ENCODE results near the gene TSPAN6.

The TSPAN6 gene

GRCh38 chrX:100647739-100648138 is 11.1 kb upstream of the TSPAN6 start:
- no peak for DNase-seq (ENCODE audit: low read depth, low spot score)

GRCh38 chrX:100647095-100647494 is 10.5 kb upstream of the TSPAN6 start:
- no peak for DNase-seq (ENCODE audit: low read depth, low spot score)

DNA sequence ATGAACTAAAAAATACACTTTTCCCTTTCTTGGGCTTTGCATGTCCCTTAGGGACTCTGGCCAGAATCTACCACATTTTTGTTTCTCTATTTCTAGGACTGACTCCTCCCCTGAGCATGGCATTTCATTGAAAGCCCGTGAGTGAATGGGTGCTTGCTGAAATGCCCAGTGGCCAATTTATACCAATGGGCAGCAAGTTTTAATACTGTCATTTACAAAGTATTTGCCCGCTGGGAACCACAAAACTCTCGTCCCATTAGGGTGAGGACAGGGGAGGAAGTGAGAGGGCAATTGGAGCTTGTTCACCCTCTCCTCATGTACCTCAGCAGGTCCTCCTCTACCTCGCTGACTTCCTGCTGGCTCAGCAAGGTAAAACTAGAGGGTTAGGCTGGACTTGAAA is 8.5 kb upstream of the TSPAN6 start:
- no peak for DNase-seq (ENCODE audit: low read depth, low spot score)

DNA sequence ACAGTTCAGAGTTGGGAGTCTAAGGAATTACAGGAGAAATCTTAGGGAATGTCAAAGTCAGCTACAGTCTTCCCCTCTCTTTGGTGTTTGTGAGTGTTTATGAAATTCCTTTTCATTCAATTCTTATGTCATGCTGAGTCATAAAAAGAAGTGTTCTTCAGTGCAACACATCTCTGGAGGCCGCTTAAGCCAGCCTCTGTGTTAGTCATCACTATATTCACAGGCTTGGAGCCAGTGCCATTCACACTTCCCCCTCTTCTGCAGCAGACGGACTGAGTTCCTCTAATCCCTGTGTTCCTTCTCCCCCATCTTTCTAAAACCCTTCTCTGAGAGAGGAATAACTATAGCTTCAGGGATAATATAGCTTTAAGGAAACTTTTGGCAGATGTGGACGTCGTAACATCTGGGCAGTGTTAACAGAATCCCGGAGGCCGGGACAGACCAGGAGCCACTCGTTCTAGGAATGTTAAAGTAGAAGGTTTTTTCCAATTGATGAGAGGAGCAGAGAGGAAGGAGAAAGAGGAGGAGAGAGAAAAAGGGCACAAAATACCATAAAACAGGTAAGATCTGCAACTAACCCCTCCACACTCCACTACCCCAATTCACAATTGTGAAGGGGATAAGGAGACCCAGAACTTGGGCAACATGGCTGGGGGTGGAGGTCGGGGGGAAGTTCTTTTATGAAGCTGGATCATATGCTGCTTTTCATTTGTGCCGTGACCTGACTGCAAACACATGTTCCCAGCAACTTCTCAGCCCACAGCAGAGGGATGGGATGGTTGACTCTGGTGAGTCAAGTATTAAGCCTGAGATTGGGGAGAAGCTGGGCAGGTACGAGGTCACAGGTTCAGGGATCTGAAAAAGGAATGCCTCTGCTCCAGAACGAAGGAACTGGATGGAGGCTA is 7.6 kb upstream of the TSPAN6 start, which contains the start of gene SRPX2:
Gene SRPX2, plus strand, starts transcription at position 244 of the 905 bp plus-strand sequence. CDS start 2,124 bp downstream, outside the sequence.
- DNase-seq (ENCODE audit: low read depth, low spot score), result no peak

DNA sequence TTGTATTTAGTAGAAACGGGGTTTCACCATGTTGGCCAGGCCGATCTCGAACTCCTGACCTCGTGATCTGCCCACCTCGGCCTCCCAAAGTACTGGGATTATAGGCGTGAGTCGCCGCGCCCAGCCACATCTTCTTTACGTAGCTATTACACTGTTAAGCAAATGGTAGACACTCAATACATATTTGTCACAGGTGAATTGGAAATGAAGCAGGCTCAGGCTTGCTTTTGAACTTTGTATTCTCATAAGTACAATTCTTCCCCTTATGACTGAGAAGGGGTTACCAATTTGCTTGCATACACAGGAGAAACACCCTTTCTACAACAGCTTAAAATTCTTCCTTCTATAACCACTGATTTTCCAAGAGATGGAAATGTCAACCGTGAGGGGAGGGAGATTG is 6.6 kb upstream of the TSPAN6 start:
- DNase-seq (ENCODE audit: low read depth, low spot score), result no peak

- no peak for DNase-seq (ENCODE audit: low read depth, low spot score)
Measured at GRCh38 chrX:100642290-100642689, 5.7 kb upstream of the TSPAN6 start.

GRCh38 chrX:100635989-100636320 is 651 bp downstream of the TSPAN6 start:
- DNase-seq (ENCODE audit: low read depth, low spot score), result no peak

- DNase-seq (ENCODE audit: low read depth, low spot score), result no peak
Measured at GRCh38 chrX:100635040-100635439, 1.6 kb downstream of the TSPAN6 start.

DNA sequence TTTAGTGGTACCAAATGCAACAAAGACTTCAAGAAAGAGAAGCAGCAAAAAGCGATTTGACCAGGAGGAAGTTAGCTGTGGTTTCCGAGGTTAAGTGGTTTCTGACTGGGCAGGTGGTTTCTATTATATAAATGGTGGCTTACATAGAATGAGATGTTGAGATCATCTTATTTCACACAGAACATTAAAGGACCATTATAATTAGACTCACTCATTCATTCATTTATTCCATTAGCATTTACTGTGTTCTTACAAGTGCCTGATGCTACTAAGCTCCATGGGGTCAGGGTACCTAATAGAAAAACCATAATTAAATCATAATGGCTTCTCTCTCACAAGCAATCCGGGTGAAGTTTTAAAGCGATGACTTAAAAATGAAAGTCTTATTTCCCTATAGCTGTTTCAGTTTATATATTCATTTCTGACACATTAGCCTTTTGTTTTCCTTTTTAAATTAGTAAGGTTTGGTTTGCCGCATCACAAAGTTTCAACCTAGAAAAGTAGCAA is 10.6 kb downstream of the TSPAN6 start:
- DNase-seq (ENCODE audit: low read depth, low spot score), result no peak

GRCh38 chrX:100623001-100623400 is 13.6 kb downstream of the TSPAN6 start:
- DNase-seq (ENCODE audit: low read depth, low spot score), result no peak

DNA sequence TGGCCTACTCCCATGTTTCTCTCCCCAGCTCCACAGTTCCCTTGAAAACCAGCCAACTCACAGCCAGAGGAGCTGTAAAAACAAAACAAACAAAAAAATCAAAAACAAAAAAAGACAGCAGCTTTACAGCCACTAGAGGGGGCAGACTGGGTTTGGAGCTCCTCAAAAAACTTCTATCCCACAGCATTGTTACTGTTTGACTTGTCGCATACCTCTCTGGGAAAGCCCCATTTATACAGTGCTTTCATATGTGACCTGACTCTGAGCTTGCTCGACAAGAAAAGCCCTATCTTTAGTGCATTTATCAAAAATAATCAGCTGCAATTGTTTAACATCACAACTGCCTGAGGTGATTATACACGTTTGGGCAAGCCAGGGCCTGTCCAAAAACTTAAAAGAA is 21.6 kb downstream of the TSPAN6 start:
- DNase-seq (ENCODE audit: low read depth, low spot score), result no peak

DNA sequence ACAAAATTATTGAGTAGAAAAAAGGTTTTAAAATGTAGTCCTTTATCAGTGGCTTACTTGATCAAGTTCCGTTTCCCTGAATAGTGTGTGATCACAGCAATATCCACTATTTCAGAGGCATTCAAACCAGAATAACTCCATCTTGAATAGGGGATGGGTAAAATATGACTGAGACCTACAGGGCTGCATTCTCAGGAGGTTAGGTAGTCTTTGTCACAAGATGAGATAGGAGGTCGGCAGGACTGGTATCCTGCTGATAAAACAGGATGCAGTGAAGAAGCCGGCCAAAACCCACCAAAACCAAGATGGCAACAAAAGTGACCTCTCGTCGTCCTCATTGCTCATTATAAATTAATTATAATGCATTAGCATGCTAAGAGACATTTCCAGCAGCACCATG is 24.7 kb downstream of the TSPAN6 start:
- no peak for DNase-seq (ENCODE audit: low read depth, low spot score)

DNA sequence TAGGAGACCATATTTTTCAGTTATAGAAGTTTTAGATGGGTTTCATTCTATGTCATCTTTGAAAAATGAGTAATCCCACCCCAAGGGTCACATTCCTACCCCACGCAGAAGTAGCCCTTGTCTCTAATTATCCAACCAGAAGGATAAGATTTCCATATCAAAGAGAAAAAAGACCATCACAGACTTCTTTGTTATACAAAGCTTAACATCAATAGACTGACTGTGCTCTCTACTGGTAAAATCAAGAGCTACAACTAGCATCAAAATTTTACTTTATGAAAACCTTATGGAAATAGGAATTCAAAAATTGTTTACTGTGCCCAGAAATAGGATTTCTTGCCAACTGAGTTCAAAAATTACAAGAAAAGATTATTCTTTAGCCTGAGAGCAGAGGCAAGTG is 27.0 kb downstream of the TSPAN6 start:
- no peak for DNase-seq (ENCODE audit: low read depth, low spot score)

GRCh38 chrX:100606753-100607152 is 29.9 kb downstream of the TSPAN6 start:
- DNase-seq (ENCODE audit: low read depth, low spot score), result no peak

GRCh38 chrX:100600758-100601157 is 35.8 kb downstream of the TSPAN6 start:
- no peak for DNase-seq (ENCODE audit: low read depth, low spot score)

DNA sequence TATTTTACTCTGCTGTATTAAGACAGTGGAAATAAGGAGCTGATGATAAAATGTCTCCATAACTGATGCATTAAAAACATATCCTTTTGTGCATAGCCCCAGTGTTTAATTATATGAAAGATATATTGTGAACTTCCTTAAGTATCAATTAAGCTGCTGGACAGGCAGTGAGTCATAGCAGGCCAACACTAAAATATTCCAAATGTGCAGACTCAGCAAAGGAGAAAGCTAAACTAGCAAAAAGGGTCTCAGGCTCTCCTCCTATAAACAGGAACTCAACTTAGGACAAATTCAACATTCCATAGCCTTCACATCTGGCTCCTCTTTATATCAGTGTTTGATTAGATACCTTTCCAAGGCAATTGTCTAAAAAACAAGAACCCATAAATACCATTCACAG is 36.3 kb downstream of the TSPAN6 start:
- DNase-seq (ENCODE audit: low read depth, low spot score), result no peak

- DNase-seq (ENCODE audit: low read depth, low spot score), result no peak
Measured at GRCh38 chrX:100599456-100599855, 37.1 kb downstream of the TSPAN6 start.

DNA sequence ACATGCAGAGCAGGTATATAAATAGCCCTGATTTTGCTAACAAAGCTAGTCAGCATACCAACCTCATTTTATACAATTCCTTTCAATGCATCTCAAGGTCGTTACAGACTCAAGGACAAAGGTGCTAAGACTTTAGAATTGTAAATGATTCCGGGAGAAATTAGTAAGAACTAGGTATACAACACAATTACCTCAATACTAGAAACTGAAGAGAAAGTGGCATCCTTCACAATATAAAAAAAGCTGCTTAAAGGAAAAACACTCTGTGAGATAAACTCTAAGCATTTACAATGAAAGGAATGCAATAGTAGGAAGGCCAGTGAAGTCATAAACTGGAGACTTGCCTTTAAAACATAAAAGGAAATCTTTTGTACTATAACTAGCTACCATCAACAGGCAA is 40.0 kb downstream of the TSPAN6 start:
- DNase-seq (ENCODE audit: low read depth, low spot score), result no peak

- DNase-seq (ENCODE audit: low read depth, low spot score), result no peak
Measured at GRCh38 chrX:100593581-100593980, 43.0 kb downstream of the TSPAN6 start.

- DNase-seq (ENCODE audit: low read depth, low spot score), result no peak
Measured at GRCh38 chrX:100593126-100593525, 43.5 kb downstream of the TSPAN6 start.

GRCh38 chrX:100591256-100592051 is 45.2 kb downstream of the TSPAN6 start:
- DNase-seq (ENCODE audit: low read depth, low spot score), result no peak

DNA sequence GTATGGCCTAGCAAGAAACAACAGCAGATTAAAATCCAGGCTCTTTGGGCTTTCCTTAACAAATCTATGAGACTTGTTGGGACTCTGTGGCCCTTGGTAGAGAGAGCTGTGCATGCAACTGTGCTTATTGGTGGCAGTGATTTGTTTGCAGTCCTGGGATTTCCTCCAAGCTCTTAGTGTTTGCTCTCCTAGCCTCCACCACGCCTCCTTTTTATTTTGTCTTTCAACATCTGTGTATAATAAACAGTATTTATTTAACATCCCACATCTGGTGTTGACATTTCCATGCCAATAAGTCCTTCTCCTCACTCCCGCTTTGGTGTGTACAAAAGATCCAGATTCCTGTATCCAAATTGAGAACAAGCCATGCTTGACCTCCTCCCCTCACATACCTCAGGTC is 48.7 kb downstream of the TSPAN6 start:
- no peak for DNase-seq (ENCODE audit: low read depth, low spot score)

GRCh38 chrX:100586747-100587146 is 49.9 kb downstream of the TSPAN6 start:
- DNase-seq (ENCODE audit: low read depth, low spot score), result no peak
